Measurements from ENCODE around the gene GALNT14. TPM values are rescaled to one million over a fixed set of nuclear protein-coding genes. Genes with fewer than 3 reads are reported as not detected.
A peak's percentile ranks its signal among the peaks of the same experiment; 100 is the strongest.

The GALNT14 gene
- polyA plus RNA-seq, 1 donor from 2014 or later: 0.68 TPM

DNA sequence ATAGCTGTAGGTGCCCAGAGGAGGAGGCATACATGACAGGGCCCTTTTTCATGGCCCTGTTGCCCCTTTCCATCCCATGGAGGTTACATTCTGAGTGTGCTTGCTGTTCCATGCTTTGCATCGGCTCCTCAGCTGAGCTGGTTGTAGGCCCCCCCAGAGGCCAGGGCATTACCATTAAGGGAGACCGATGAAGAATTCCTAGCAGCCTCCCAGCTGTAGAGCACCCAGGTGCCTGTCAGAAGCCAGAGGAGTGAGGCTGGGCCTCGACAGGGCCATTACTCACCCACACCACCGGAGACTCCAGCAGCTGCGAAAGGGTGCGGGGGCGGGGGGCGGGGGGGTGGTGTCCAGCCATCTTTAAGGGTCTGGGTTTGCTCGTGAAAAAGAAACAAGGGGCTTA, 72.2 kb downstream of the GALNT14 start:
- Mint-ChIP-seq H3K27ac (no peak overlapping the region), H3K4me3 (no peak overlapping the region), H3K36me3 (peaks cover 1% of the 10 kb centered on the region)

GRCh38 chr2:31065356-31065755, 72.9 kb downstream of the GALNT14 start:
- Mint-ChIP-seq H3K4me3 (no peak overlapping the region), H3K27ac (no peak overlapping the region), H3K27me3 (no peaks in the 10 kb centered on the region), H3K9me3 (no peaks in the 10 kb centered on the region), H3K36me3 (peaks cover 1% of the 10 kb centered on the region), H3K4me1 (no peaks in the 10 kb centered on the region)

More for the DNA sequence above, 72.2 kb downstream of the GALNT14 start:
- Mint-ChIP-seq H3K27me3 (no peaks in the 10 kb centered on the region), H3K4me1 (no peaks in the 10 kb centered on the region), H3K9me3 (no peaks in the 10 kb centered on the region)

GRCh38 chr2:31060397-31060796, 77.8 kb downstream of the GALNT14 start:
- H3K27ac Mint-ChIP-seq: no peak overlapping the region
- H3K4me1 Mint-ChIP-seq: no peaks in the 10 kb centered on the region
- peaks cover 0 to 2% (median 0%) of the 10 kb centered on the region in 3 donors for H3K9me3 Mint-ChIP-seq
- H3K4me3 Mint-ChIP-seq: no peak overlapping the region
- H3K36me3 Mint-ChIP-seq: peaks cover 1% of the 10 kb centered on the region
- no peaks in the 10 kb centered on the region for H3K27me3 Mint-ChIP-seq

DNA sequence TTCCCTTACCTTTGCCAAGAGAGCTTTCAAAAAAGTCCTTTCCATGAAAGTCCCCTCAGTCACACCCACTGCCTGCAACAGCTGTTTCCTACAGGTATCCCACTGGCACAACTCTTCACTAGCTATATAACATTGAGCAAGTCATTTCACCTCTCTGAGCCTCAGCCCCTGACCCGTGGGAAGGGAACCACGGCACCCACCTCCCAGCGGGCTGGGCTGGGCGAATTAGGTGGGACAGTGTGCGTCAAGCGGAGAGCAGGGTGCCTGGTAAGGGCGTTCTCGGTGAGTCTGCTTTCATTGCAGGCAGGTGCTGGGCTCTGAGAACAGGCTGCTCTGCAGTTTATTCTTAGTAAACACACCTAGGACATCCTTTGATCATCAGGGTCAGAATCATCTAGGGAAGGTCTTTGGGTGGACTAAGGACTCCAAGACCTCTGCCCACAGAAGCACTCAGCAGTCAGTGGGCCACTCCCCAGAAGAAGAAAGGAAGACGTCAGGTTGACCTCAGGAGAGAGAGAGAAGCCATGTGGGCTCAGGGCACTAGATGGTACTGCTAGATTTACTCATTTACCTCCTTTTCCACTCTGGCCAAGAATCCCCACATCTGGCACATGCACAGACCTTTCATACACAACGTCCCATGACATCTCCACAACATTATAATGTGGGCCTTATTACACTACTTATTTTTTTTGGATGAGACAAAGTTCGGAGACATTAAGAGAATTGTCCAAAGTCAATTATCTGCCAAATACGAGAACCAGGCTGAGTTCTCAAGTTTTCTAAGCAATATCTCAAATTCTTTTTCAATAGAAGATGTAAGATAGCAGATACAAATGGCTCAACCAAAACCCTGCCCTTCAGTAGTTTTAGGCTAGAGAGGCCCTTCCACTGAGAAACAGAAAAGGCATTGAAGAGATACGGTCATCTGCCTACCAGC, 79.9 kb downstream of the GALNT14 start:
- H3K4me1 Mint-ChIP-seq: peaks cover 0 to 2% (median 0%) of the 10 kb centered on the region in 3 donors
- peak overlapping the region in 1 of 3 donors; percentile 17 for H3K27ac Mint-ChIP-seq
- peaks cover 1% of the 10 kb centered on the region for H3K36me3 Mint-ChIP-seq
- H3K27me3 Mint-ChIP-seq: no peaks in the 10 kb centered on the region
- no peak overlapping the region for H3K4me3 Mint-ChIP-seq
- H3K9me3 Mint-ChIP-seq: peaks cover 0 to 2% (median 0%) of the 10 kb centered on the region in 3 donors

DNA sequence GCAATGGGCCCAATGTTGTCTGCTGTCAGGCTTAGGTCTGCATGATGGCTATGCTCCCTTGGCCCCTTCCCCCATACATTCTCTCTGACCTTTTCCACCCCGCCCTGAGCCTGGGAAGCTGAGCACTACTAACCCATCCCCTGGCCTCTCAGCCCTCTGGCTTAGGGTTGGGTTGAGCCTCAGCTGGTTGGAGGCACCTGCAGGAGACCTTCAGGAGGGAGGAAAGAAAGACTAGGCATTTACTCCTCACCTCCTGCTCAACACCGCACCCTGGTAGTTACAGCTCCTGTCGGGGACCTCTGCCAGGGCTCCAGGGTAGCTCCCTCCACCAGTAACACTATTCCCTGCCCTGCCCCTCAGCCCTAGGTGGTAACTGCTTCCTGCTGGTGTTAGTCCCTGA, 80.5 kb downstream of the GALNT14 start:
- H3K4me3 Mint-ChIP-seq: no peak overlapping the region
- H3K27ac Mint-ChIP-seq: no peak overlapping the region
- peaks cover 0 to 2% (median 0%) of the 10 kb centered on the region in 3 donors for H3K9me3 Mint-ChIP-seq
- H3K36me3 Mint-ChIP-seq: peaks cover 1% of the 10 kb centered on the region
- H3K4me1 Mint-ChIP-seq: peaks cover 0 to 2% (median 0%) of the 10 kb centered on the region in 3 donors
- H3K27me3 Mint-ChIP-seq: no peaks in the 10 kb centered on the region

GRCh38 chr2:31055938-31056337, 82.3 kb downstream of the GALNT14 start:
- H3K27me3 Mint-ChIP-seq: no peaks in the 10 kb centered on the region
- H3K4me1 Mint-ChIP-seq: peaks cover 0 to 2% (median 0%) of the 10 kb centered on the region in 3 donors
- H3K27ac Mint-ChIP-seq: no peak overlapping the region
- H3K36me3 Mint-ChIP-seq: no peaks in the 10 kb centered on the region
- H3K4me3 Mint-ChIP-seq: no peak overlapping the region
- peaks cover 0 to 2% (median 0%) of the 10 kb centered on the region in 3 donors for H3K9me3 Mint-ChIP-seq

- Mint-ChIP-seq H3K4me1 (peaks cover 0 to 2% (median 0%) of the 10 kb centered on the region in 3 donors), H3K4me3 (no peak overlapping the region), H3K27ac (no peak overlapping the region), H3K36me3 (no peaks in the 10 kb centered on the region), H3K9me3 (peaks cover 0 to 1% (median 0%) of the 10 kb centered on the region in 3 donors), H3K27me3 (no peaks in the 10 kb centered on the region)
Measured at GRCh38 chr2:31054842-31055388, 83.3 kb downstream of the GALNT14 start.

DNA sequence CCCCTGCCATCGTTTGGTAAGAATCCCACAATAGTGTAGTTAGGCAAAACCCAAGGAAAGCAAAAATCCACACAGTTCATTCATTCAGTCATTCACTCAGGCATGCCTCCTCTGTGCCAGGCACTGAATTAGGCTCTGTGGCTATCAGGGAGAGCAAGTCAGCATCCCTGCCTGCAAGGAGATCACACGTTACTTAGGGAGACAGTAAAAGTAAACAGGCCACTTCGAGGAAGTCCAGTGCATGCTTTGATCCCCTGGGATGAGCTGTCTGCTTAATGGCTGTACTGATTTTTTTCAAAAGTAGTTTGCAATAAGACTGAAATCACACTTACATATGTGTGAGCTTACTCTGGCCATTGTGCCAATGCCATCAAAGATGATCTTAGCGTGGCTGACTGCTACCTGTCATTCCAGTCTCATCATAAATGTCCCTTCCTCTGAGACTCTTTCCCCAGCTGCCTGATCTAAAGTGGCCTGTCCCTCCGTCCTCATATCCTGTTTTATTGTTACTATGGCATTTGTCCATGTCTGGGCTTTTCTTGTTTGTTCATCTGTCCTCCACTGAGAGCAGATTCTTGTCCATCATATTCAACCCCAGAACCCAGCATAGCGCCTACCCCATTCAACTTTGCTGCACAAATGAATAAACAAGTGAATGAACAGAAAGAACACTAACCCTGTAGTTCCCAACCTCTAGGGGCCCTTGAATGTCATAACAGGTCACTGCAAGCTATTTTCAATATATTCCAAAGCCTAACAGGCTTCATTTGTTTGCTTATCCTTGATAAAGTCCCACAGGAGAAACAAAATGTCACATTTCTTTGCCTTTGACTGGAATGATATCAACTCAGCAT, 84.1 kb downstream of the GALNT14 start:
- Mint-ChIP-seq H3K4me1 (peaks cover 0 to 2% (median 0%) of the 10 kb centered on the region in 3 donors), H3K9me3 (no peaks in the 10 kb centered on the region), H3K27ac (no peak overlapping the region), H3K27me3 (no peaks in the 10 kb centered on the region), H3K36me3 (no peaks in the 10 kb centered on the region), H3K4me3 (no peak overlapping the region)

DNA sequence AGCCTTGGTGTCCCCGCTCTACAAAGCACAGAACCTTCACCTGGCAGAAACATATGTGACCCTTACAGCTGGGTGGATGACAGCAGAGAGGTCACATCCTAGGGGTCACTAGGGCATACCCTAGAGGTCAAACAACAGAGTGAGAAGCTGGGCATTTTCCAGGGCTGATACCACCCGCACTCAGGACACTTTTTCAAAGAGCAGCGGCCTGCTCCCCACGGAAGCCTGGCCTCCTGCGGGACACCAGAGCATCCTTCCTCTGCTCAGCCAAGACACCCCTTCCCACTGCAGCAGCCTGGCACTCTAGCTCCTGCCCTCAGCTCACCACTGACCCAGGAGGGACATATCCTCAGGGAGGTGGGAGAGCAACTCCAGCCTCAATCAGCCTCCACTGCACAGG, 86.0 kb downstream of the GALNT14 start:
- no peaks in the 10 kb centered on the region for H3K9me3 Mint-ChIP-seq
- H3K36me3 Mint-ChIP-seq: no peaks in the 10 kb centered on the region
- H3K27me3 Mint-ChIP-seq: no peaks in the 10 kb centered on the region
- peaks cover 0 to 2% (median 0%) of the 10 kb centered on the region in 3 donors for H3K4me1 Mint-ChIP-seq
- no peak overlapping the region for H3K27ac Mint-ChIP-seq
- H3K4me3 Mint-ChIP-seq: peak overlapping the region in 1 of 4 donors; percentile 34

GRCh38 chr2:31051258-31052140, 86.7 kb downstream of the GALNT14 start:
- Mint-ChIP-seq H3K4me1 (peaks cover 0 to 2% (median 0%) of the 10 kb centered on the region in 3 donors), H3K36me3 (peaks cover 1% of the 10 kb centered on the region), H3K9me3 (no peaks in the 10 kb centered on the region), H3K27ac (no peak overlapping the region), H3K4me3 (no peak overlapping the region), H3K27me3 (no peaks in the 10 kb centered on the region)

- Mint-ChIP-seq H3K4me1 (peaks cover 0 to 2% (median 0%) of the 10 kb centered on the region in 3 donors), H3K27ac (no peak overlapping the region), H3K36me3 (peaks cover 3% of the 10 kb centered on the region), H3K27me3 (no peaks in the 10 kb centered on the region), H3K4me3 (no peak overlapping the region), H3K9me3 (no peaks in the 10 kb centered on the region)
Measured at GRCh38 chr2:31049916-31050588, 88.2 kb downstream of the GALNT14 start.

GRCh38 chr2:31049264-31049663, 89.0 kb downstream of the GALNT14 start:
- Mint-ChIP-seq H3K27ac (no peak overlapping the region), H3K36me3 (peaks cover 3% of the 10 kb centered on the region), H3K27me3 (no peaks in the 10 kb centered on the region), H3K9me3 (no peaks in the 10 kb centered on the region), H3K4me3 (no peak overlapping the region), H3K4me1 (peaks cover 0 to 2% (median 0%) of the 10 kb centered on the region in 3 donors)

GRCh38 chr2:31047599-31047998, 90.6 kb downstream of the GALNT14 start:
- no peaks in the 10 kb centered on the region for H3K9me3 Mint-ChIP-seq
- H3K27me3 Mint-ChIP-seq: no peaks in the 10 kb centered on the region
- no peaks in the 10 kb centered on the region for H3K4me1 Mint-ChIP-seq
- peaks cover 3% of the 10 kb centered on the region for H3K36me3 Mint-ChIP-seq
- H3K4me3 Mint-ChIP-seq: no peak overlapping the region
- no peak overlapping the region for H3K27ac Mint-ChIP-seq

GRCh38 chr2:31038385-31038784, 99.9 kb downstream of the GALNT14 start:
- no peak overlapping the region for H3K27ac Mint-ChIP-seq
- no peaks in the 10 kb centered on the region for H3K27me3 Mint-ChIP-seq
- H3K9me3 Mint-ChIP-seq: peaks cover 10 to 27% (median 14%) of the 10 kb centered on the region in 3 donors
- no peak overlapping the region for H3K4me3 Mint-ChIP-seq
- H3K4me1 Mint-ChIP-seq: no peaks in the 10 kb centered on the region
- H3K36me3 Mint-ChIP-seq: peaks cover 3% of the 10 kb centered on the region
